Measurements from ENCODE around the gene NDRG3. TPM values are rescaled to one million over a fixed set of nuclear protein-coding genes. Genes with fewer than 3 reads are reported as not detected.

Gene NDRG3
- 10 to 100 TPM in 3 of 6 donors, 1 to 10 TPM in 3; 7.0 to 16.9 (median 8.9) TPM for total RNA-seq
- polyA plus RNA-seq, result 10 to 100 TPM in 1 of 2 donors, 1 to 10 TPM in 1; 7.9 to 13.8 TPM

DNA sequence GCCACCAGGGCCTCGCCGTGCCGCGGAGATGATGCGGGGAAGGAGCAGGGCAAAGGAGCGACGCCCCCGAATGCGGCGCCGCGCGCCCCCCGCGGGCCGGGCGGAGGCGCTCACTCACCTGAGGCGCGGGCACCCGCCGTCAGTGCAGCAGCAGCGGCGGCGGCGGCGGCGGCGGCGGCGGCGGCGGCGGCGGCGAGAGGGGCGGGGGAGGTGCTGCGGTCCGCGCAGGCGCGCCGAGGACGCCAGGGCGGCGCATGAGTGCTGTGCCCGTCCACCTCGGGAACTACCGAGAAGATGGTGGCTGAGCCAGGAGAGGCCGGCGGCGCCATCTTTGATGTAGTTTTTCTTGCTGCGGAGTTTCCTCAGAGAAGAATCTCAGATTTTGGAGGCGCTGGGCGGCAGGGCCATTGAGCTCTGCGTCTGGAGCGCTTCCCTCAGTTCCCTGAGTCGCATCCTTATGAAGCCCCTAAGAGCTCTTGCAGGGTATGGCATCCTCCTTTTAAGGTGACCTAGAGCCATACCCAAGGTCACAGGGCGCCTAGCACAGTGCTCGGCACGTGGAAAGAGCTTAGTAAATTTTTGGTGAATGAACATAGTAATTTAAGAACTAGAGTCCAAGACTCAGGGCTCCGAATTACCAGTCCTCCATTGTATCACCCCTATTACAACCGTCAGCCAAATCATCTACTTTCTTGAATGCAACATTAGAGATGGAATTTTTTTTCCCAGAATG lies at the start of gene NDRG3:
TSS of gene NDRG3 (minus strand) at position 164 of the 733 bp plus-strand sequence. CDS start 24,355 bp downstream, outside the sequence.
- TF ChIP-seq, protein P1, sequence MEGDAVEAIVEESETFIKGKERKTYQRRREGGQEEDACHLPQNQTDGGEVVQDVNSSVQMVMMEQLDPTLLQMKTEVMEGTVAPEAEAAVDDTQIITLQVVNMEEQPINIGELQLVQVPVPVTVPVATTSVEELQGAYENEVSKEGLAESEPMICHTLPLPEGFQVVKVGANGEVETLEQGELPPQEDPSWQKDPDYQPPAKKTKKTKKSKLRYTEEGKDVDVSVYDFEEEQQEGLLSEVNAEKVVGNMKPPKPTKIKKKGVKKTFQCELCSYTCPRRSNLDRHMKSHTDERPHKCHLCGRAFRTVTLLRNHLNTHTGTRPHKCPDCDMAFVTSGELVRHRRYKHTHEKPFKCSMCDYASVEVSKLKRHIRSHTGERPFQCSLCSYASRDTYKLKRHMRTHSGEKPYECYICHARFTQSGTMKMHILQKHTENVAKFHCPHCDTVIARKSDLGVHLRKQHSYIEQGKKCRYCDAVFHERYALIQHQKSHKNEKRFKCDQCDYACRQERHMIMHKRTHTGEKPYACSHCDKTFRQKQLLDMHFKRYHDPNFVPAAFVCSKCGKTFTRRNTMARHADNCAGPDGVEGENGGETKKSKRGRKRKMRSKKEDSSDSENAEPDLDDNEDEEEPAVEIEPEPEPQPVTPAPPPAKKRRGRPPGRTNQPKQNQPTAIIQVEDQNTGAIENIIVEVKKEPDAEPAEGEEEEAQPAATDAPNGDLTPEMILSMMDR (IDR thresholded peaks at IDR 0.05), result no peak
- intact Hi-C loops (cut with DNase I), result no loop called here
- no peak for FAIRE-seq

DNA sequence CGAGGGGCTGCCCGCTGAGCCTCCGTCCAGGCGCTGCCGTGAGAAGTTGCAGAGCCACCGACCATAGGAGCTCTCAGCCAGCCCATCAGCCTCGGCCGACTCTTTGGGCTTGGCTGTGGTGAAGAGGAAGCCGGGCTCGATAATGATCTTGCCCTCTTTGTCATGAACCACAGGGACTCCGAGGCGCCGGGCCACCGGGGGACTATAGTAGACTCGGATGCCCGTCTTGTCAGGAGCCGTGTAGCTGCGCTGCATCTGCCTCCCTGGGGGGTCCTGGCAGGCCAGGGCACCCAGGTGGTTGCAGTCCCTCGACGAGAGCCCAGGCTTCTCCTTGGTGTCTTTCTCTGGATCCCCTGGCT lies 48.2 kb upstream of the NDRG3 start:
- TF ChIP-seq, protein P1 (IDR thresholded peaks at IDR 0.05), result no peak
- DNase-seq (no peak), FAIRE-seq (no peak), ATAC-seq (no peak)
- intact Hi-C loops (cut with DNase I), result no loop called here
- Histone ChIP-seq H3K27me3 (no peaks in the 10 kb centered on the region), H3K36me3 (peaks cover 0 to 11% (median 7%) of the 10 kb centered on the region in 3 donors), H3K27ac (no peak overlapping the region), H3K4me3 (no peak overlapping the region), H3K9me3 (no peaks in the 10 kb centered on the region), H3K4me1 (no peaks in the 10 kb centered on the region)
- 90 to 94% methylated on average over 20 of the region's 20 CpGs for WGBS, 2 donors

More for the DNA sequence above, at the start of gene NDRG3:
- Histone ChIP-seq H3K36me3 (no peaks in the 10 kb centered on the region), H3K4me3 (peak within 1 kb of the TSS; percentile 71 to 89 (median 77)), H3K9me3 (no peaks in the 10 kb centered on the region), H3K27ac (peak within 1 kb of the TSS in 2 of 4 donors; percentile 42 to 57), H3K4me1 (peaks cover 0 to 4% (median 0%) of the 10 kb centered on the region in 3 donors), H3K27me3 (no peaks in the 10 kb centered on the region)
- WGBS, 2 donors, result 2 to 6% methylated on average over 18 to 63 of the region's 63 CpGs
- DNase-seq (peak; percentile 93 to 98 (median 93)), ATAC-seq (peak; percentile 97 to 98 (median 98))

DNA sequence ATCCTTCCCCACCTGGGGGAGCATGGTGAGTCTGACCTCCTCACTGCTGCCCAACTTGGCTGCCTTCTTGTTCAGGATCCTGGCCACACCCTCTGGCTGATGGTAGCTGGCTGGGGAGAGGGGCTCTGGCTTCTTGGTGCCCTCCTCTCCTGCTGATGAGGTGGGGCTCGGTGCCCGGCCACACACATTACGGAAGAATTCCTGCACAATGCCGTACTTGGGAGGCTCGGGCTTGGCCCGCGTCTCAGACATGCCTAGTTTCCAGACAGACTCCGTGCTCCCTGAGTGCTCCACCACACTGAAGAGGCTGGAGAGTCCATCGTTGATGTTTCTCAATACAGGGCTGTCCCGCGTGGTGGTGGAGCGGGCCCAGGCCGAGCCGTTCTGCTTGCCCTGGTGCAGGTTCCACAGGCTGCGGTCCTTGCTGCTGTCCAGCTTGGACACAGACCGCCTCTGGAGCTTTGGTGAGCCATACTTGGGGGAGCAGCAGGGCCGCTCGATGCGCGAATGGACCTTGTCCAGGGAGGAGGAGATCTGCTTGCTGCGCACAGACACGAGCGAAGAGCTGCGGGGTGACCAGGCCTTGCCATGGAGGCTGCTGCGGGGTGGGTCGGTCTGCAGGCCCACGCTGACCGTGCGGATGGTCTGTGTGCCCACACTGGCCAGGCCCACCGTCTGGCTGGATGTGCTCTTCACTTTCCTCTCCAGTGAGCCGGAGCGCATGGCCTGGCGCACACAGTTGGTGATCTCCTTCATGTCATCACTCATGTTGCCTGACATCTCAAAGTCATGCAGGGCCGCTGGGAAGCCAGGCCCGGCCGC lies 47.6 kb upstream of the NDRG3 start:
- Histone ChIP-seq H3K27ac (no peak overlapping the region), H3K27me3 (no peaks in the 10 kb centered on the region), H3K9me3 (no peaks in the 10 kb centered on the region), H3K4me1 (no peaks in the 10 kb centered on the region), H3K36me3 (peaks cover 0 to 11% (median 7%) of the 10 kb centered on the region in 3 donors), H3K4me3 (no peak overlapping the region)
- TF ChIP-seq, protein P1 (IDR thresholded peaks at IDR 0.05), result no peak
- intact Hi-C loops (cut with DNase I), result no loop called here
- DNase-seq (peak in 1 of 6 donors; percentile 53), FAIRE-seq (no peak), ATAC-seq (no peak)
- 94 to 96% methylated on average over 36 of the region's 36 CpGs for WGBS, 2 donors

DNA sequence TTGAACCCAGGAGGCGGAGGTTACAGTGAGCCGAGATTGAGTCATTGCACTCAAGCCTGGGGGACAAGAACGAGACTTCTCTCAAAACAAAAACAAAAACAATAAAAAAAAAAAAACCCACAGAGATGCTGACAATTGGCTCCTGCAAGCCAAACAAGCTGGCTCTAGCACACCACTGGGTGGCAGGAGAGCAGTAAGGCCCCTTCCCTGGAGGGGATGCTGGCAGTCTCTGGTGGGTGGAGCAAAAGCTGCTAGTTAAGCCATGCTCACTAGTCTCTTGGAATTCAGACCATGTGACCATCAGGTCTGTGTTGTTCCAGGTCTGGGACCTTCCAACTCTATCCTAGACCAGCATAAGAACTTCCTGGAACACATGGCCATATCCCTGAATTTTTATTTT lies 46.5 kb upstream of the NDRG3 start:
- Histone ChIP-seq H3K27ac (no peak overlapping the region), H3K9me3 (no peaks in the 10 kb centered on the region), H3K4me1 (no peaks in the 10 kb centered on the region), H3K4me3 (no peak overlapping the region), H3K36me3 (peaks cover 0 to 11% (median 7%) of the 10 kb centered on the region in 3 donors), H3K27me3 (no peaks in the 10 kb centered on the region)
- 90% methylated on average over 3 of the region's 3 CpGs for WGBS, 2 donors
- FAIRE-seq (no peak), ATAC-seq (peak in 3 of 4 donors; percentile 30 to 62 (median 41)), DNase-seq (peak in 1 of 6 donors; percentile 21)
- intact Hi-C loops (cut with DNase I), result no loop called here
- TF ChIP-seq, protein P1 (IDR thresholded peaks at IDR 0.05), result no peak

Data from pancreas (tissue), 10 donors.